ENCODE measurements around the gene CXCL3.

CXCL3 gene

DNA sequence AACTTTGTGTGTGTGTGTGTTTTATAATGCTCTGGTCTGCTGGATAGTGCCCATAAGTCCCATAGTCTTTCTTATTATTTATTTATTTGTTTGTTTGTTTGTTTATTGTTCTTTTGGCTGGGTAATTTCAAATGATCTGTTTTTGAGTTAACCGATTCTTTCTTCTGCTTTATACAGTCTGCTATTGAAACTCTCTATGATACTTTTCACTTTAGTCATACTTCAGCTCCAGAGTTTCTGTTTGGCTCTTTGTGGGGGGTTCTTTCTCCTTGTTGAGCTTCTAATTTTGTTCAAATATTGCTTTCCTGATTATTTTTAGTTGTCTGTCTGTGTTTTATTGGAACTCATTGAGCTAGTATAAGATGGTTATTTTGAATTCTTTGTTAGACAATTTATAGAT lies 10.0 kb downstream of the CXCL3 start:
- TF ChIP-seq RAD21 (IDR thresholded peaks at IDR 0.05; ENCODE audit: low read depth) (no peak), FOXM1 (IDR thresholded peaks at IDR 0.05; ENCODE audit: borderline replicate concordance, low read depth) (no peak)
- TF ChIP-seq, protein P1, sequence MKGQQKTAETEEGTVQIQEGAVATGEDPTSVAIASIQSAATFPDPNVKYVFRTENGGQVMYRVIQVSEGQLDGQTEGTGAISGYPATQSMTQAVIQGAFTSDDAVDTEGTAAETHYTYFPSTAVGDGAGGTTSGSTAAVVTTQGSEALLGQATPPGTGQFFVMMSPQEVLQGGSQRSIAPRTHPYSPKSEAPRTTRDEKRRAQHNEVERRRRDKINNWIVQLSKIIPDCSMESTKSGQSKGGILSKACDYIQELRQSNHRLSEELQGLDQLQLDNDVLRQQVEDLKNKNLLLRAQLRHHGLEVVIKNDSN (IDR thresholded peaks at IDR 0.05) = no peak

DNA sequence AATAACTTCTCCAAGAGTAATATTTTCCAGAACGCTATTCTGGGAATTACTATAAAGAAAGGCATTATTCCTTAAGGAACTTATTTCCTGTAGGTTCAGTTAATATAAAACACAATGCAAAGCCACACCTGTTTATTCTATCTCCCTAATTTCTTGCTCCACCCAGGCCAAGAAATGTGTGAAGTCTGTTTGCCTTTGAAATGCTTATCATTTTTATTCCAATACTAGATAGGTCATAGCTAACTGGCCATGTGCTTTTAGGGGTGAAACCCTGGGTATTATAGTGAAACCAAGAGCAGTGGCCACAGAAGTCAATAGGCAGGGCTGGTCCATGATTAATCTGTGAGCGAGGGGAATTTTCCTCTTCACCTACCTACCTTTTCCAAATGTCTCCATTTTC lies 14.8 kb downstream of the CXCL3 start:
- no peak for TF ChIP-seq EGR1 (IDR thresholded peaks at IDR 0.05)
- TF ChIP-seq YY1 (IDR thresholded peaks at IDR 0.05; ENCODE audit: low read depth) = no peak

DNA sequence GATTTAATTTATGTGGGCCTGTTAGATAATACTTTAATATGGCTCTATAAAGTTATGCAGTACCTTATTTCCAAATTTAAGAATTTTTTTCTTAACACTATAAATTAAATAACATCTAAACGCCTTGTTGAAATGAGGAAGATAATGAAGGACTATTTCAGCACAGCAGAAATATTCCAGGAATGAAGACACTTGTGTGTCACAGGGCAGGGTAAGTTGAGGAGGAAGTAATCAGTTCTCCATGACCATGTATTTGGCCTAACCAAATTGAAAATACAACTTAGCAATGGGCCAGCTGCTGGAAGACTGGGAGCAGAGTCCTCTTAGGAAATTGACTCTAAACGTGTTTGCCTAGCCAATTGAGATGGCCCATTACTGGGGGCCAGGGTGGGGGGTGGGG lies 16.9 kb downstream of the CXCL3 start:
- TF ChIP-seq NFIC (IDR thresholded peaks at IDR 0.05) (no peak), RAD21 (IDR thresholded peaks at IDR 0.05; ENCODE audit: low read depth) (no peak), FOXM1 (IDR thresholded peaks at IDR 0.05; ENCODE audit: borderline replicate concordance, low read depth) (no peak), YY1 (IDR thresholded peaks at IDR 0.05; ENCODE audit: low read depth) (no peak), ZBTB7A (IDR thresholded peaks at IDR 0.05; ENCODE audit: low read depth) (no peak), TEAD4 (IDR thresholded peaks at IDR 0.05) (no peak), CREB1 (IDR thresholded peaks at IDR 0.05; ENCODE audit: low read depth) (no peak), TCF12 (IDR thresholded peaks at IDR 0.05; ENCODE audit: low read depth) (no peak), TAF1 (IDR thresholded peaks at IDR 0.05; ENCODE audit: low read depth) (no peak), EGR1 (IDR thresholded peaks at IDR 0.05) (no peak), CEBPB (IDR thresholded peaks at IDR 0.05) (no peak), EP300 (IDR thresholded peaks at IDR 0.05; ENCODE audit: borderline replicate concordance) (no peak)
- TF ChIP-seq, protein P1 (IDR thresholded peaks at IDR 0.05) = no peak
- TF ChIP-seq, protein P2, sequence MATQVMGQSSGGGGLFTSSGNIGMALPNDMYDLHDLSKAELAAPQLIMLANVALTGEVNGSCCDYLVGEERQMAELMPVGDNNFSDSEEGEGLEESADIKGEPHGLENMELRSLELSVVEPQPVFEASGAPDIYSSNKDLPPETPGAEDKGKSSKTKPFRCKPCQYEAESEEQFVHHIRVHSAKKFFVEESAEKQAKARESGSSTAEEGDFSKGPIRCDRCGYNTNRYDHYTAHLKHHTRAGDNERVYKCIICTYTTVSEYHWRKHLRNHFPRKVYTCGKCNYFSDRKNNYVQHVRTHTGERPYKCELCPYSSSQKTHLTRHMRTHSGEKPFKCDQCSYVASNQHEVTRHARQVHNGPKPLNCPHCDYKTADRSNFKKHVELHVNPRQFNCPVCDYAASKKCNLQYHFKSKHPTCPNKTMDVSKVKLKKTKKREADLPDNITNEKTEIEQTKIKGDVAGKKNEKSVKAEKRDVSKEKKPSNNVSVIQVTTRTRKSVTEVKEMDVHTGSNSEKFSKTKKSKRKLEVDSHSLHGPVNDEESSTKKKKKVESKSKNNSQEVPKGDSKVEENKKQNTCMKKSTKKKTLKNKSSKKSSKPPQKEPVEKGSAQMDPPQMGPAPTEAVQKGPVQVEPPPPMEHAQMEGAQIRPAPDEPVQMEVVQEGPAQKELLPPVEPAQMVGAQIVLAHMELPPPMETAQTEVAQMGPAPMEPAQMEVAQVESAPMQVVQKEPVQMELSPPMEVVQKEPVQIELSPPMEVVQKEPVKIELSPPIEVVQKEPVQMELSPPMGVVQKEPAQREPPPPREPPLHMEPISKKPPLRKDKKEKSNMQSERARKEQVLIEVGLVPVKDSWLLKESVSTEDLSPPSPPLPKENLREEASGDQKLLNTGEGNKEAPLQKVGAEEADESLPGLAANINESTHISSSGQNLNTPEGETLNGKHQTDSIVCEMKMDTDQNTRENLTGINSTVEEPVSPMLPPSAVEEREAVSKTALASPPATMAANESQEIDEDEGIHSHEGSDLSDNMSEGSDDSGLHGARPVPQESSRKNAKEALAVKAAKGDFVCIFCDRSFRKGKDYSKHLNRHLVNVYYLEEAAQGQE (IDR thresholded peaks at IDR 0.05; ENCODE audit: low read depth) = no peak
- TF ChIP-seq, protein P3, sequence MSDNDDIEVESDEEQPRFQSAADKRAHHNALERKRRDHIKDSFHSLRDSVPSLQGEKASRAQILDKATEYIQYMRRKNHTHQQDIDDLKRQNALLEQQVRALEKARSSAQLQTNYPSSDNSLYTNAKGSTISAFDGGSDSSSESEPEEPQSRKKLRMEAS (IDR thresholded peaks at IDR 0.05) = no peak

DNA sequence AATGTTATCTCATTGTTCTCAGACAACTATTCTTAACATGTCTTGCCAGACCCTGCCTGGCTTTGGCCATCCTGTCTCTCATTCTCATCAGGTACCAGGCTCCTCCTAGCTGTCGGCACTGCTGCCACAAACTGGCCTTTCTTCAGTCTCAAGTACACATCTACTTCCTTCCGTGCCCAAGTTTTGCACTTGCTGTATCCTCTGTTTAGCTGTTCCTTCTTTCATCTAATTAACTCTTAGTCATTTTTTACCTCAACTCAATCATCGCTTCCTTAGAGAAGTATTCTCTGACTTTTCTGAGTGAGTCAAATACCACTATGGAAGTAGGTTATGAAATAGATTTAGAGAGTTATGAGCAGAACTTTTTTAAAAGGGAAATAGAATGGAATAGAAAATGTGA lies 19.7 kb downstream of the CXCL3 start:
- TF ChIP-seq, protein P2 (IDR thresholded peaks at IDR 0.05; ENCODE audit: low read depth) = no peak
- TF ChIP-seq, protein P1 (IDR thresholded peaks at IDR 0.05) = no peak
- TF ChIP-seq EGR1 (IDR thresholded peaks at IDR 0.05) (no peak), FOXM1 (IDR thresholded peaks at IDR 0.05; ENCODE audit: borderline replicate concordance, low read depth) (no peak), RAD21 (IDR thresholded peaks at IDR 0.05; ENCODE audit: low read depth) (no peak), TEAD4 (IDR thresholded peaks at IDR 0.05) (no peak), NFIC (IDR thresholded peaks at IDR 0.05) (no peak), YY1 (IDR thresholded peaks at IDR 0.05; ENCODE audit: low read depth) (no peak), TCF12 (IDR thresholded peaks at IDR 0.05; ENCODE audit: low read depth) (no peak), CREB1 (IDR thresholded peaks at IDR 0.05; ENCODE audit: low read depth) (no peak), CEBPB (IDR thresholded peaks at IDR 0.05) (no peak)

DNA sequence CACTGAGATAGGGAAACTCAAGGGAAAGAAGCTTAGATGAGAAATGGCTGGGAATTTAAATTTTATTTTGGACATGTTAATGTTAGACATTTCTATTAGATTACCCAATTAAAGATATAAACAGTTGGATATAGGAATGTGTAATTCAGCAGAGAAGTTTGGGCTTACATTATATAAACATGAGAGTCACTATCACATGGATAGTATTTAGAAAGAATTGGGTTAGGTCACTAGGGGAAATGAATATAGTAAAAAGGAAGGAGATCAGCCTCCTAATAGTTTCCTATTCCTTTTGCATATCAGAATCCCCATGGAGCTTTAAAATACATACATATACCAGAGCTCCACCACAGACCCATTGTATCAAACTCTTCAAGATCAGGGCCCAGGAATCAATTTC lies 20.4 kb downstream of the CXCL3 start:
- TF ChIP-seq, protein P1 (IDR thresholded peaks at IDR 0.05) = no peak
- no peak for TF ChIP-seq FOXM1 (IDR thresholded peaks at IDR 0.05; ENCODE audit: borderline replicate concordance, low read depth)
- no peak for TF ChIP-seq NFIC (IDR thresholded peaks at IDR 0.05)
- TF ChIP-seq, protein P2 (IDR thresholded peaks at IDR 0.05; ENCODE audit: low read depth) = no peak
- no peak for TF ChIP-seq ZBTB7A (IDR thresholded peaks at IDR 0.05; ENCODE audit: low read depth)
- TF ChIP-seq, protein P3 (IDR thresholded peaks at IDR 0.05) = no peak
- TF ChIP-seq EGR1 (IDR thresholded peaks at IDR 0.05) = no peak
- no peak for TF ChIP-seq TEAD4 (IDR thresholded peaks at IDR 0.05)
- TF ChIP-seq CREB1 (IDR thresholded peaks at IDR 0.05; ENCODE audit: low read depth) = no peak
